ENCODE measurements around the gene TM4SF18.
A peak's percentile ranks its signal among the peaks of the same experiment; 100 is the strongest.
"Not testable (repeated sequence)": the region's sequence is repeated elsewhere in the genome, so short reads cannot be mapped to it uniquely, and the experiment has no call there.

The TM4SF18 gene

GRCh38 chr3:149333176-149333859 is at the start of gene TM4SF18:
Gene TM4SF18, minus strand, starts transcription at chr3:149333636. Its CDS starts 254 bp downstream, at chr3:149333382.
- H3K4me3 ChIP-seq (ENCODE audit: low read depth, low read length): no peak within 1 kb of the TSS
- no peak for DNase-seq (ENCODE audit: low read depth)

GRCh38 chr3:149382518-149382917 is 49.1 kb upstream of the TM4SF18 start:
- H3K4me3 ChIP-seq (ENCODE audit: low read depth, low read length): no peak overlapping the region
- DNase-seq (ENCODE audit: low read depth): no peak

- no peak overlapping the region for H3K4me3 ChIP-seq (ENCODE audit: low read depth, low read length)
- peak; percentile 68 for DNase-seq (ENCODE audit: low read depth)
Measured at GRCh38 chr3:149382101-149382467, 48.6 kb upstream of the TM4SF18 start.

GRCh38 chr3:149381173-149382100 is 48.0 kb upstream of the TM4SF18 start:
- no peak overlapping the region for H3K4me3 ChIP-seq (ENCODE audit: low read depth, low read length)
- DNase-seq (ENCODE audit: low read depth): no peak

- not testable (repeated sequence) for H3K4me3 ChIP-seq (ENCODE audit: low read depth, low read length); DNase-seq (ENCODE audit: low read depth)
Measured at GRCh38 chr3:149380220-149380619, 46.8 kb upstream of the TM4SF18 start.

- no peak for DNase-seq (ENCODE audit: low read depth)
- no peak overlapping the region for H3K4me3 ChIP-seq (ENCODE audit: low read depth, low read length)
Measured at GRCh38 chr3:149378478-149379309, 45.3 kb upstream of the TM4SF18 start.

GRCh38 chr3:149377408-149378364 is 44.2 kb upstream of the TM4SF18 start, which contains the start of gene TM4SF1:
Gene TM4SF1, minus strand, starts transcription at chr3:149377649. Its CDS starts 102 bp downstream, at chr3:149377547.
- DNase-seq (ENCODE audit: low read depth): peak; percentile 87
- peak within 1 kb of the TSS; percentile 56 for H3K4me3 ChIP-seq (ENCODE audit: low read depth, low read length)

- peak overlapping the region; percentile 56 for H3K4me3 ChIP-seq (ENCODE audit: low read depth, low read length)
- no peak for DNase-seq (ENCODE audit: low read depth)
Measured at GRCh38 chr3:149376718-149377407, 43.4 kb upstream of the TM4SF18 start.

GRCh38 chr3:149375501-149376196 is 42.2 kb upstream of the TM4SF18 start:
- peak overlapping the region; percentile 56 for H3K4me3 ChIP-seq (ENCODE audit: low read depth, low read length)

GRCh38 chr3:149374793-149375500 is 41.5 kb upstream of the TM4SF18 start:
- no peak for DNase-seq (ENCODE audit: low read depth)
- no peak overlapping the region for H3K4me3 ChIP-seq (ENCODE audit: low read depth, low read length)

More at GRCh38 chr3:149375501-149376196, 42.2 kb upstream of the TM4SF18 start:
- no peak for DNase-seq (ENCODE audit: low read depth)

- DNase-seq (ENCODE audit: low read depth): no peak
- H3K4me3 ChIP-seq (ENCODE audit: low read depth, low read length): no peak overlapping the region
Measured at GRCh38 chr3:149374391-149374790, 41.0 kb upstream of the TM4SF18 start.

GRCh38 chr3:149373235-149374125 is 40.0 kb upstream of the TM4SF18 start:
- DNase-seq (ENCODE audit: low read depth): peak; percentile 78
- no peak overlapping the region for H3K4me3 ChIP-seq (ENCODE audit: low read depth, low read length)

GRCh38 chr3:149371723-149372114 is 38.3 kb upstream of the TM4SF18 start:
- H3K4me3 ChIP-seq (ENCODE audit: low read depth, low read length): no peak overlapping the region

GRCh38 chr3:149371001-149371722 is 37.7 kb upstream of the TM4SF18 start:
- no peak overlapping the region for H3K4me3 ChIP-seq (ENCODE audit: low read depth, low read length)
- DNase-seq (ENCODE audit: low read depth): no peak

More at GRCh38 chr3:149371723-149372114, 38.3 kb upstream of the TM4SF18 start:
- DNase-seq (ENCODE audit: low read depth): no peak
